HT1080 (cell line): ENCODE measurements around the gene NAV1. TPM values are rescaled to one million over a fixed set of nuclear protein-coding genes. Genes with fewer than 3 reads are reported as not detected.
"Not testable (repeated sequence)": the region's sequence is repeated elsewhere in the genome, so short reads cannot be mapped to it uniquely, and the experiment has no call there.

Experiments used
- DNase-seq: peaks from one replicate; pipeline ENCODE4 v3.0.0-alpha.2; 2015; ENCODE audit warnings: low read depth
- total RNA-seq: library from RNA; depleted of rRNA; stranded (reverse); fragments of >200 nt; shearing (Covaris generic); gene quantifications from 2 replicates; pipeline ENCODE4 v1.2.3, GENCODE V29; 2014

The NAV1 gene
- total RNA-seq, 1 experiment from 2014 or later: 40.6 TPM

DNA sequence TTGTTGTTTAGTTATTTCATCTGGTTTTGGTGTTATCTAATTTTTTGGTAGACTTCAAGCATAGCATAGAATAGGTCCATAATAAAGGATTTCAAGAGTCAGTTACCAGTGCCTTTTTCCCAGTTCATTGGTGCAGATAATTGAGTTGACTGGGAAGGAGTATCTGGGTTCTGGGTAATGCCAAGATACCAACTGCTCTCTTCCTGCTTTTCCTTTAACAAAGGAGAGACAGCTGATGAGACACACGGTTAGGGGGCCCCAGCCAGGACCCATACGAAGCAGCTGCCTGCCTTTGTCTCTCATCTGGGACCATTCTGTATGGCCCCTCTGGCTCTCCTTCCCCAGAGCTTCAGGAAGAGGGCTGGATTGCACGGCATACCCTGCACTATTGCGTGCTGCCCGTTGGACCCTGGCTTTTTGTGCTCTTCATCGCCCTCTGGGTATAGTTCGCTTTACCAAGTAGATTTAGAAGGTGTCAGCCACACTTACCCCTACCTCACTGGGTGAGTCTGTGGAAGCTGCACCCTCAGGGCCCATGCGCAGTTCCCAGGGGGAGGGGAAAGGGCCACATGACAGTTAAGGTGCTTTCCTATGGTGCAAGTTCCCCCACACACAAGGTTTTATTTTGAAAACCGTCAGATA, 7.0 kb downstream of the NAV1 start:
- DNase-seq: no peak

DNA sequence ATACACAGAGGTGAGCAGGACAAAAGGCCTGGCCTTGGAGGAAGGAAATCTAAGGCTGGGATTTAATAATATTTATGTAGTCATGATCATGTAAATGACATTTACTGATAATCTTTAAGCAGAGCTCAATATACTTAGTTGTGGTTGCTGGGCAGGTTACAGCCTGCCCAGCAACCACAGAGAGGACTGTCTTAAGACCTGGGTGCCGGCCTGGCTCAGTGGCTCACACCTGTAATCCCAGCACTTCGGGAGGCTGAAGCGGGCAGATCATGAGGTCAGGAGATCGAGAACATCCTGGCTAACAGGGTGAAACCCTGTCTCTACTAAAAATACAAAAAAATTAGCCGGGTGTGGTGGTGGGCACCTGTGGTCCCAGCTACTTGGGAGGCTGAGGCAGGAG, 10.6 kb downstream of the NAV1 start:
- DNase-seq: not testable (repeated sequence)

- no peak for DNase-seq
These were observed 12.2 kb downstream of the NAV1 start for GRCh38 chr1:201551096-201551495.

DNA sequence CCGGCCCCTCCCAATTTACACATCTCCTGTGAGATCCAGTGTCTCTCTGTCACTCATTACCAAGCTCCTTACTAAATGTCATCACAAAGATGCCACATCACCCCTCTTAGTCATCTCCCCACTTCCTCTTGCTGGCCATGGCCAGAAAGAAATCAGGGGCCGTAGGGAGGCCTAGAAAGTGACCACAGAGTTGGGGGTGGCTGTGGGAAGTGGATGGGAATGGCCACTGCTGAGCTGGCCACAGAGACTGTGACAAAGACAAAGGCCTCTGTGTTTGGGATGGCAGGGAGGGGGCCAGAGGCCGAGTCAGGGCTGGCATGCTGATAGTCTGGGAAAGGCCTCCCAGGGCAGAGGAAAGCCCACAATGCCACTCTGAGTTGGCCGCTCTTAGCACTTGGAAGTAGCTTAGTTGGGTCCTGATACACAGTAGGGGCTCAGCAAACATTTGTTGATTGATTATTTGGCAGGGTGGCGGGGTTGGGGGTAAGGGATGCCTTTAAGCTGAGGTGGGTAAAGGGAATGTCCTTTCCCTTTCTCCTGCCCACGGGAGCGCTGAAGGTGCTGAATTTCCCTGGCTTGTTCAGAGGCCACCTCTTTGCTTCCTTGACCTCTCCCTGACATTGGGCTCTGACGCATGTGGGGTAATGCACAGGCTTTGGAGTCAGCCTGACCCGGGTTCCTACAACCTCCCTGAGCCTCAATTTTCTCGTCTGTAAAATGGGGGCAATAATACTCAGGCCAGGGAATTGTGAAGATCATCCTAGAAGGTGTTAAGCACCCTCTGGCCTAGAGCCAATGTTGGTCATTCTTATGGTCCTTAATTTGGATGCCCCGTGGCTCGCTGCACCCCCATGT, 13.2 kb downstream of the NAV1 start:
- DNase-seq: peak; percentile 99

- DNase-seq: peak; percentile 78
These were observed 14.0 kb downstream of the NAV1 start for GRCh38 chr1:201552941-201553351.

- no peak for DNase-seq
These were observed 14.7 kb downstream of the NAV1 start for GRCh38 chr1:201553496-201554189.

- no peak for DNase-seq
These were observed 15.3 kb downstream of the NAV1 start for GRCh38 chr1:201554190-201554600.

DNA sequence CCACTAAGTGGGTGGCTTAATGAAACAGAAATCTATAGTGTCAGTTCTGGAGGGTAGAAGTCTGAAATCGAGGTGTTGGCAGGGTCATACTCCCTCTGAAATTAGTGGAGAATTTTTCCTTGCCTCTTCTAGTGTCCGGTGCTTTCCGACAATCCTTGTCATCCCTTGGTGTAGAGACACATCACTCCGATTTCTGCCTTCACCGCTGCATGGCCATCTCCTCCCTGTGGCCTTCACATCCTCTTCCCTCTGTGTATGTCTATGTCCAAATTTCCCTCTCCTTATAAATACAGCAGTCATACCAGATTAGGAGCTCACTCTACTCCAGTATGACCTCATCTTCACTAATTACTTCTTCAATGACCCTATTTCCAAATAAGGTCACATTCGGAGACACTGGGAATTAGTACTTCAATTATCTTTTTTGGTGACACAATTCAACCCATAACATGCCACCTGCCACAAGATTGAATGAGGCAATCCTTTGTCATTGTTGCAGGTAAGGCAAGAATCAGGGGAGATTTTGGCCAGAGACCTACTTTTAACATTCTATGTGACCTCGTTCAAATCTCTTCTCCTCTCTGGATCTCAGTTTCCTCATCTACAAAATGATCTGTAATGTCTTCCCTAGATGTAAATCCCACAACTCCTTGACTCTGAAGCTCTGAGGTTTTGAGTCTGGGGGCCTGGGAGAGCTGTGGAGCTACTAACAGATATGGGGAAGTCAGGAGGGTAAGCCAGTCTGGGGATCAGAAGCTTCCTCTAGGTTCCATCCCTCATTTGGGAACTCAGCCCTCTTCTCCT, 16.1 kb downstream of the NAV1 start:
- DNase-seq: no peak

GRCh38 chr1:201555593-201555945, 16.6 kb downstream of the NAV1 start:
- DNase-seq: no peak

GRCh38 chr1:201556841-201557571, 18.1 kb downstream of the NAV1 start:
- peak; percentile 85 for DNase-seq

- peak; percentile 19 for DNase-seq
These were observed 18.6 kb downstream of the NAV1 start for GRCh38 chr1:201557572-201557958.

GRCh38 chr1:201559679-201560162, 20.8 kb downstream of the NAV1 start:
- peak; percentile 84 for DNase-seq

DNA sequence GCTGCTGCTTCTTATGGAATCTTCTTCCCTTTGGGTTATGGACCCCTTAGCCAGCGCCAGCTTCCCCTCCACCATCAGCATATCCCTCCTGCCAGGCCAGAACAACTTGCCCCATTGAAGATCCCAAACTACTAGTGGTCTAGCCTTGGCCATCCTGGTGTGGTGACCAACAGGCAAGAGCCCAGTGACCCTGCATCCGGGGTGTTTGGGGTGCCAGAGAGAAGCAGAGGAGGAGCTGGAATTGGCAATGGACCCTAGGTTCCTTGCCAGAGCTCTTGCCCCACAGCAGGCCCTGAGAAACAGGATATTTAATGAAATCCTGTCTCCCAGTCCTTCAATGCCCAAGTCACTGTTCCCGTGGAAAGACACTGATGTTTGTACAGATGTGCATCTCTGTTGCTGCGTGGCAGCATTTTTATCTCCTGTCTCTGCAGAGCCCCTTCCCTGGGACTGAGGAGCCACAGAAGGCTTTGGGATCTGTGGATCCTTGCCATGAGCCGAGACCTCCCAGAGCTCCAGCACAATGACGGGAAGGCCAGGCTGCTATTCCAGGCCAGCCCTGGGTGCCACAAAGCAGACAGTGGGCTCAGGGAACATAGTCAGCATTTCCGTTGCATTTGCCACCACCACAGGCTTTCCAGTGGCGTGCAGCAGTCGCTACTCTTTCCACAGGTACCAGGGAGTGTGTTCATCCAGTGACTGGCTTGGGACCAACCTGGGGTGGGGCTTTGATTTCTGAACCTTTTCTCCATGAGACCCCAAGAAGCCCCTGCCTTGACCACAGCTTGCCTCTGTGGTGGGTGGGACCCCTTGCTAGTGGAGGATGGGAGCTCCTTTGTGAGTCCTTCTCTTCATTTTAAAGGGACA, 21.6 kb downstream of the NAV1 start:
- no peak for DNase-seq

GRCh38 chr1:201561195-201561564, 22.3 kb downstream of the NAV1 start:
- peak; percentile 43 for DNase-seq

GRCh38 chr1:201561601-201562000, 22.7 kb downstream of the NAV1 start:
- peak; percentile 19 for DNase-seq

DNA sequence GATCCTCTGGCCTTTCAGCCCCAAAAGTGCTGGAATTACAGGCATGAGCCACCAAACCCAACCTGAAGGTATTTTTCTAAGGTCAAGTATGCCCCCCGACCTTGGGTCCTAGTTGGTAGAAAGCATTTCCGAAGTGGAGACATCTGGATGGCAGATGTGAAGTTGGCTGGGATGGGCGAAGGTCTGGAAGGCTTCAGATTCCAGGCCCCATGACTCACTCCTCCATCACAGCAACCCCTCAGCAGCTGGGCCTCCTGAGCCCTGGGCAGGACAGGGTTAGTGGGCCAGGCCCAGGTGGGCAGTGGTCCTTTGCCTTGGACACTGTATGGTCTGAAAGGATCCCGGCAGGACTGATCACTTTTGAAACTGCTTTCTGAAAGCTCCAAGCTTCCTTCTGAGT, 23.3 kb downstream of the NAV1 start:
- peak; percentile 95 for DNase-seq

DNA sequence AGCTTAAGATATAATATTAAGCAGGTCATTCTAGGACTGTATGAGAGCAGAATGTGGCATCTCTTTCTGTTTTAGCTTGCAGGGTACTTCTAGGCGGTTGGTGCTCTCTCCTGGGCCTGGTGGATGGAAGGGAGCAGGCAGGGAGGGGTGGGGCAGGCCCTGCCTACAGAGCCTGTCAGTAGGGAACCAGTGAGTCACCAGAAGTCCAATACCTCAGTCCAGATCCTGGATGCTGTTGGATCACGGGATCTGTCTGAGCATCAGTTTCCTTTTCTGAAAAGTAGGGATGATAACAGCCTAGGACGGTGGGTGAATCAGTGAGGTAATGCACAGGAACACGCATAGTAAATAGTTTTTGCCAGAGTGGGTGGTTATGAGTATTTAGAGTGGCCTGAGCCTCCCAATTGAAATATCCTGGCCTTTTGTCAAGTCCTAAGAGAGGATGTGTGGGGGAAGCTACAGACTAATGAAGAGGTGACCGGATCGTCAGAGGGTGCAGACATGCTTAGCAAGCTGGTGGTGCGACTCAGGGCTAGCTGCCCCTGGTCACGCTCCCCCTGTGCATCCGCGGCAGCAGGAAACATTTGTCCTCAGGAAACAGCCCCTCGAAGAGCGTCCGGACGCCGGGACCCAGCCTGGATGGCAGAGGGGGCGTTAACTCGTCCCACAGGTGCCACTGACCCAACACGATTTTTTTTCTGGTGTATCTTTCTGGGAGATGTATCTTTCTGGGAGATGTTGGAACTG, 23.9 kb downstream of the NAV1 start:
- peak; percentile 93 for DNase-seq

DNA sequence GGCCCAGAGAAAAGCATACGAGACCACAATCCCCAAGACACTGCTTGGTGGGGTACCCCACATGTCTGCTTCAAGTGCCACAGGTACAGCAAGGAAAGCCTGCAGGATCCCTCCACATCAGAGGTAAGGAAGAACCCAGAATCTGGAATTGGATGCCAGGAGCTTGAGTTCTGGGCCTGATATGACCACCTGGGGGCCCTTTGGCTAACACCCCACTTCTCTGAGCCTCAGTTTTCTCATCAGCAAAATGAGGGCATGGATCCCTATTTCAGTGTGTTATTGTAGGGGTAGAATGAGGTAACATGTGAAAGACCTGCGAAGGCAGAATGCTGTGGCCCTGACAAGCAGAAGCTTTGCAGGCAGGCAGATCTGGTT, 24.5 kb downstream of the NAV1 start:
- DNase-seq: no peak

GRCh38 chr1:201563941-201564340, 25.0 kb downstream of the NAV1 start:
- no peak for DNase-seq
